Natural killer cell (primary cell): ENCODE measurements around the gene EPB41L4B. TPM values are rescaled to one million over a fixed set of nuclear protein-coding genes. Genes with fewer than 3 reads are reported as not detected.

ENCODE experiments used
- ATAC-seq, 3 donors: fragments of 150-1000 bp in 2 of 3; fragments of 200-7000 bp in 1 of 3; cut with Tn5 transposase; 1 replicate in 1 of 3; 2 replicates in 2 of 3; pipeline ENCODE4 v1.10.0; 2021; ENCODE audit warnings: mild to moderate bottlenecking in 2 of 3, moderate library complexity in 2 of 3
- DNase-seq, 2 donors: peaks; one replicate each; pipeline versions ENCODE4 v3.0.0 to v3.0.0-alpha.2; 2013 to 2021; ENCODE audit warnings: mixed read lengths in 1 of 2
- H3K27ac ChIP-seq: one replicate; pipeline ENCODE4 v1.5.1; 2013; ENCODE audit warnings: mild to moderate bottlenecking, low read length
- H3K27me3 ChIP-seq: one replicate; pipeline ENCODE4 v1.6.1; 2013; ENCODE audit warnings: low read length; ENCODE audit not compliant: control insufficient read depth, insufficient read depth
- H3K36me3 ChIP-seq: one replicate; pipeline ENCODE4 v1.6.1; 2013; ENCODE audit warnings: low read length; ENCODE audit not compliant: control insufficient read depth, insufficient read depth
- H3K4me1 ChIP-seq: one replicate; pipeline ENCODE4 v1.6.1; 2013; ENCODE audit warnings: low read length; ENCODE audit not compliant: control insufficient read depth, insufficient read depth
- H3K4me3 ChIP-seq: one replicate; pipeline ENCODE4 v1.5.1; 2013; ENCODE audit warnings: low read length
- H3K9me3 ChIP-seq: one replicate; pipeline ENCODE4 v1.6.1; 2013; ENCODE audit warnings: low read length; ENCODE audit not compliant: control insufficient read depth, insufficient read depth
- H3K27ac Mint-ChIP-seq, 2 donors: one replicate each; pipeline ENCODE4 v1.8.0; 2022; ENCODE audit warnings: mild to moderate bottlenecking in 2 of 2, mixed read lengths in 2 of 2, moderate library complexity in 1 of 2
- H3K27me3 Mint-ChIP-seq, 2 donors: one replicate each; pipeline ENCODE4 v1.8.0; 2022; ENCODE audit warnings: low read depth in 2 of 2, mixed read lengths in 2 of 2
- H3K36me3 Mint-ChIP-seq: one replicate; pipeline ENCODE4 v1.8.0; 2022; ENCODE audit warnings: mixed read lengths
- H3K4me1 Mint-ChIP-seq, 2 donors: one replicate each; pipeline ENCODE4 v1.8.0; 2022; ENCODE audit warnings: mixed read lengths in 2 of 2
- H3K4me3 Mint-ChIP-seq: one replicate; pipeline ENCODE4 v1.8.0; 2022; ENCODE audit warnings: mild to moderate bottlenecking, moderate library complexity, mixed read lengths
- H3K9me3 Mint-ChIP-seq, 2 donors: one replicate each; pipeline ENCODE4 v1.8.0; 2022; ENCODE audit warnings: mixed read lengths in 2 of 2
- CTCF ChIP-seq: fragments of 200-600 bp; IDR thresholded peaks from one replicate; pipeline ENCODE4 v1.8.0; 2022; ENCODE audit warnings: antibody characterized with exemption
- WGBS: methylation state at CpG from one replicate; pipeline ENCODE4 v1.1.7; 2013; ENCODE audit warnings: missing lambda C conversion rate; ENCODE audit not compliant: insufficient coverage; 5-methylcytosine and 5-hydroxymethylcytosine counted together
- intact Hi-C: fragments of 100-400 bp; cut with micrococcal nuclease; formaldehyde crosslinking; loops from one replicate; pipeline ENCODE4 v1.14.2; 2022
- total RNA-seq, 4 donors: library from RNA; stranded (reverse); fragments of 120-200 nt in 1 of 4; gene quantifications; one replicate each; pipeline versions ENCODE4 v1.2.3 to v1.2.4, GENCODE V29; 2013 to 2022

EPB41L4B gene
- total RNA-seq, 3 donors from 2014 or later (not counting 1 experiment from before 2014, with no cell fraction given): not detected

- TF ChIP-seq CTCF: no peak
- no peak overlapping the region for H3K4me3 ChIP-seq
- H3K4me1 ChIP-seq: peaks cover 5% of the 10 kb centered on the region
- no peaks in the 10 kb centered on the region for H3K36me3 ChIP-seq
- peaks cover 8% of the 10 kb centered on the region in 2 donors for H3K4me1 Mint-ChIP-seq
- DNase-seq (no peak), ATAC-seq (no peak)
- peaks cover 4% of the 10 kb centered on the region for H3K36me3 Mint-ChIP-seq
- H3K27ac ChIP-seq: no peak overlapping the region
- H3K4me3 Mint-ChIP-seq: no peak overlapping the region
- 77% methylated on average over 1 of the region's 1 CpG for WGBS
- intact Hi-C loops: no loop called here
- no peak overlapping the region for H3K27ac Mint-ChIP-seq
- no peaks in the 10 kb centered on the region for H3K27me3 ChIP-seq
- no peaks in the 10 kb centered on the region for H3K9me3 Mint-ChIP-seq
- no peaks in the 10 kb centered on the region for H3K9me3 ChIP-seq
- H3K27me3 Mint-ChIP-seq: peaks cover 2 to 5% of the 10 kb centered on the region in 2 donors
Observed at GRCh38 chr9:109139851-109140250, 181.0 kb downstream of the EPB41L4B start.

- peaks cover 4% of the 10 kb centered on the region for H3K36me3 Mint-ChIP-seq
- ATAC-seq (no peak), DNase-seq (no peak)
- no peak overlapping the region for H3K4me3 ChIP-seq
- TF ChIP-seq CTCF: no peak
- 93% methylated on average over 2 of the region's 2 CpGs for WGBS
- H3K4me1 ChIP-seq: no peaks in the 10 kb centered on the region
- no peak overlapping the region for H3K27ac Mint-ChIP-seq
- no peak overlapping the region for H3K4me3 Mint-ChIP-seq
- peaks cover 2 to 5% of the 10 kb centered on the region in 2 donors for H3K27me3 Mint-ChIP-seq
- no peaks in the 10 kb centered on the region for H3K9me3 Mint-ChIP-seq
- H3K9me3 ChIP-seq: no peaks in the 10 kb centered on the region
- H3K27ac ChIP-seq: no peak overlapping the region
- H3K36me3 ChIP-seq: no peaks in the 10 kb centered on the region
- H3K27me3 ChIP-seq: no peaks in the 10 kb centered on the region
- no peaks in the 10 kb centered on the region for H3K4me1 Mint-ChIP-seq
- intact Hi-C loops: no loop called here
Observed at GRCh38 chr9:109138421-109138820, 182.4 kb downstream of the EPB41L4B start.

GRCh38 chr9:109134167-109134578 is 186.7 kb downstream of the EPB41L4B start:
- no peak overlapping the region for H3K27ac ChIP-seq
- H3K9me3 ChIP-seq: no peaks in the 10 kb centered on the region
- ATAC-seq (no peak), DNase-seq (no peak)
- Mint-ChIP-seq H3K4me1 (no peaks in the 10 kb centered on the region), H3K9me3 (no peaks in the 10 kb centered on the region), H3K36me3 (peaks cover 4% of the 10 kb centered on the region), H3K4me3 (no peak overlapping the region), H3K27ac (no peak overlapping the region), H3K27me3 (peaks cover 2 to 5% of the 10 kb centered on the region in 2 donors)
- H3K4me1 ChIP-seq: no peaks in the 10 kb centered on the region
- intact Hi-C loops: no loop called here
- WGBS: 95% methylated on average over 1 of the region's 1 CpG
- H3K36me3 ChIP-seq: no peaks in the 10 kb centered on the region
- no peak overlapping the region for H3K4me3 ChIP-seq
- no peak for TF ChIP-seq CTCF
- H3K27me3 ChIP-seq: no peaks in the 10 kb centered on the region

- H3K27me3 Mint-ChIP-seq: peaks cover 2 to 5% of the 10 kb centered on the region in 2 donors
- no peaks in the 10 kb centered on the region for H3K9me3 Mint-ChIP-seq
- Histone ChIP-seq H3K27me3 (no peaks in the 10 kb centered on the region), H3K4me3 (no peak overlapping the region), H3K36me3 (no peaks in the 10 kb centered on the region), H3K27ac (no peak overlapping the region), H3K9me3 (no peaks in the 10 kb centered on the region), H3K4me1 (no peaks in the 10 kb centered on the region)
- WGBS: no CpG with 5 or more reads among the region's 2 CpGs
- ATAC-seq: no peak
- intact Hi-C loops: no loop called here
- TF ChIP-seq CTCF: no peak
- no peak overlapping the region for H3K4me3 Mint-ChIP-seq
- no peak overlapping the region for H3K27ac Mint-ChIP-seq
- peaks cover 4% of the 10 kb centered on the region for H3K36me3 Mint-ChIP-seq
- no peaks in the 10 kb centered on the region for H3K4me1 Mint-ChIP-seq
- no peak for DNase-seq
Observed at GRCh38 chr9:109133533-109133932, 187.3 kb downstream of the EPB41L4B start.
